Right hindlimb (tissue), 1 donor: ENCODE data around the gene DUSP28.

Source experiments
- DNase-seq: peaks from one replicate; pipeline ENCODE4 v3.0.0-alpha.2; 2018

Gene DUSP28

GRCh38 chr2:240586919-240587800 lies 27.0 kb downstream of the DUSP28 start:
- DNase-seq = no peak

- DNase-seq = no peak
Measured at GRCh38 chr2:240588006-240588655, 28.0 kb downstream of the DUSP28 start.

- no peak for DNase-seq
Measured at GRCh38 chr2:240588669-240589068, 28.5 kb downstream of the DUSP28 start.

GRCh38 chr2:240589375-240589774 lies 29.2 kb downstream of the DUSP28 start:
- DNase-seq = no peak

- no peak for DNase-seq
Measured at GRCh38 chr2:240589850-240590525, 29.8 kb downstream of the DUSP28 start.

GRCh38 chr2:240590681-240591111 lies 30.5 kb downstream of the DUSP28 start:
- no peak for DNase-seq

GRCh38 chr2:240591226-240591625 lies 31.1 kb downstream of the DUSP28 start:
- DNase-seq = no peak

- no peak for DNase-seq
Measured at GRCh38 chr2:240591784-240592183, 31.6 kb downstream of the DUSP28 start.

- DNase-seq = no peak
Measured at GRCh38 chr2:240593026-240593702, 33.0 kb downstream of the DUSP28 start.

- no peak for DNase-seq
Measured at GRCh38 chr2:240593703-240594451, 33.7 kb downstream of the DUSP28 start.

GRCh38 chr2:240594511-240595380 lies 34.6 kb downstream of the DUSP28 start:
- no peak for DNase-seq

- no peak for DNase-seq
Measured at GRCh38 chr2:240595381-240596079, 35.4 kb downstream of the DUSP28 start.

- no peak for DNase-seq
Measured at GRCh38 chr2:240596080-240596460, 35.9 kb downstream of the DUSP28 start.

- DNase-seq = no peak
Measured at GRCh38 chr2:240596491-240596931, 36.4 kb downstream of the DUSP28 start.

GRCh38 chr2:240597054-240597418 lies 36.9 kb downstream of the DUSP28 start:
- no peak for DNase-seq

- DNase-seq = no peak
Measured at GRCh38 chr2:240597419-240598181, 37.4 kb downstream of the DUSP28 start.

GRCh38 chr2:240598311-240598911 lies 38.3 kb downstream of the DUSP28 start:
- DNase-seq = no peak

GRCh38 chr2:240599141-240599583 lies 39.0 kb downstream of the DUSP28 start:
- no peak for DNase-seq

GRCh38 chr2:240600451-240600961 lies 40.3 kb downstream of the DUSP28 start:
- no peak for DNase-seq
